MM.1S (cell line): Measurements from ENCODE around the gene FLAD1.

Experiments
- DNase-seq: peaks from one replicate; pipeline ENCODE4 v3.0.0-alpha.2; 2015
- H2AFZ ChIP-seq: fragments of 300-600 bp; sonication (generic); 2 replicates; pipeline ENCODE4 v1.6.0; 2016; ENCODE audit warnings: antibody characterized with exemption, low read length
- H3F3A ChIP-seq: fragments of 300-600 bp; sonication (generic); 2 replicates; pipeline ENCODE4 v1.6.1; 2016; ENCODE audit warnings: mild to moderate bottlenecking, antibody characterized with exemption, low read length, moderate library complexity, mixed read lengths; ENCODE audit not compliant: insufficient read depth
- H3K27ac ChIP-seq: fragments of 300-600 bp; sonication (generic); 2 replicates; pipeline ENCODE4 v1.5.1; 2016; ENCODE audit warnings: mild to moderate bottlenecking, low read length
- H3K27me3 ChIP-seq: fragments of 300-600 bp; sonication (generic); replicated peaks from 2 replicates; pipeline ENCODE4 v1.6.0; 2016; ENCODE audit warnings: low read length; ENCODE audit not compliant: insufficient read depth
- H3K36me3 ChIP-seq: fragments of 300-600 bp; sonication (generic); replicated peaks from 2 replicates; pipeline ENCODE4 v1.6.1; 2016; ENCODE audit warnings: mild to moderate bottlenecking, low read length, mixed read lengths; ENCODE audit not compliant: insufficient read depth
- H3K4me1 ChIP-seq: fragments of 300-600 bp; sonication (generic); 2 replicates; pipeline ENCODE4 v1.6.1; 2016; ENCODE audit warnings: low read length, mixed read lengths
- H3K4me2 ChIP-seq: fragments of 300-600 bp; sonication (generic); 2 replicates; pipeline ENCODE4 v1.6.0; 2016; ENCODE audit warnings: low read depth, low read length
- H3K4me3 ChIP-seq: fragments of 300-600 bp; sonication (generic); 2 replicates; pipeline ENCODE4 v1.5.1; 2016; ENCODE audit warnings: low read length, mixed read lengths
- H3K79me2 ChIP-seq: fragments of 300-600 bp; sonication (generic); 2 replicates; pipeline ENCODE4 v1.6.1; 2016; ENCODE audit warnings: mixed run types, low read length, mixed read lengths
- H3K9ac ChIP-seq: fragments of 300-600 bp; sonication (generic); 2 replicates; pipeline ENCODE4 v1.6.1; 2016; ENCODE audit warnings: low read length, mixed read lengths
- H3K9me2 ChIP-seq: fragments of 300-600 bp; sonication (generic); replicated peaks from 2 replicates; pipeline ENCODE4 v1.6.1; 2016; ENCODE audit warnings: mild to moderate bottlenecking, low read length, mixed read lengths; ENCODE audit not compliant: insufficient read depth
- H3K9me3 ChIP-seq: fragments of 300-600 bp; sonication (generic); replicated peaks from 2 replicates; pipeline ENCODE4 v1.6.1; 2016; ENCODE audit warnings: mild to moderate bottlenecking, low read length, mixed read lengths; ENCODE audit not compliant: insufficient read depth
- H4K20me1 ChIP-seq: fragments of 300-600 bp; sonication (generic); 2 replicates; pipeline ENCODE4 v1.6.1; 2016; ENCODE audit warnings: mild to moderate bottlenecking, low read length, moderate library complexity, mixed read lengths; ENCODE audit not compliant: insufficient read depth
- EZH2 ChIP-seq: fragments of 300-600 bp; sonication (generic); optimal IDR thresholded peaks from 2 replicates; pipeline ENCODE3; 2017; ENCODE audit warnings: low read depth, mild to moderate bottlenecking, antibody characterized with exemption, low read length, mixed read lengths
- EZH2phosphoT487 ChIP-seq: fragments of 300-600 bp; sonication (generic); IDR thresholded peaks from 2 replicates; pipeline ENCODE4 v1.6.1; 2018; ENCODE audit warnings: antibody characterized with exemption, low read length
- TF ChIP-seq, protein P1 (sequence below): fragments of 300-600 bp; sonication (generic); IDR thresholded peaks from 2 replicates; pipeline ENCODE4 v1.5.1; 2016; ENCODE audit warnings: antibody characterized with exemption, low read length, mixed read lengths

The FLAD1 gene

DNA sequence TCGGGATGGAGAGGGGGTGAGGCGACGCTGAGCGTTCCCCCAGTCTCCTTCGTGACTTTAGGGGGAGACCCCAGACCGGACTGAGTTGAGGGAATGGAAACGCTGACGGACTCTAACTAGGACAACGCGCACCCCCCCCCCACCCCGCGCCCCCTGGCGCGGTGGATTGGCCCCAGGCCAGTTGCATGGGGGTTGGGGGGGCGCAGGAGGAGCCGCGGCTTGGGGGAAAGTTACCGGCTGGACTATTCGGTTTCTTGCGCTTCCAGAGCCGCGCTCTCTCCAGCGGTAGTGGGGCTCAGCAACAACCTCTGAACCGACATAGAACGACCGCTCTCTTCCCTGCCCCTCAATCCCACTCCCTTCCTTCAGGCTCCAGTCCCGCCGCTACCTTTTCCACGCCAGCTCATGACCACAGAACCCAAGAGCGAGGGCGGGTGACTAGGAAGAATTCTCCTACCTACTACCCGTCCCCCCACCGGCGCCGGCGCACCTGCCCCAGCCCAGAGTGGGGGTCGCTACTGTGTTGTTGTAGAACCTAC is 20.2 kb downstream of the FLAD1 start:
- Histone ChIP-seq H3K9me2 (no peaks in the 10 kb centered on the region), H3K9ac (peak overlapping the region; percentile 91), H3F3A (peaks cover 58% of the 10 kb centered on the region), H3K27ac (peak overlapping the region; percentile 32; the same call in 1 of the 2 replicates), H3K4me1 (peaks cover 24% of the 10 kb centered on the region), H3K9me3 (no peaks in the 10 kb centered on the region), H3K27me3 (no peaks in the 10 kb centered on the region), H2AFZ (peak overlapping the region; percentile 16), H3K79me2 (peaks cover 57% of the 10 kb centered on the region), H3K4me2 (peak overlapping the region; percentile 81), H4K20me1 (no peaks in the 10 kb centered on the region), H3K36me3 (no peaks in the 10 kb centered on the region), H3K4me3 (peak overlapping the region; percentile 99)
- DNase-seq = peak; percentile 35
- TF ChIP-seq EZH2 (no peak), EZH2phosphoT487 (no peak)
- TF ChIP-seq, protein P1, sequence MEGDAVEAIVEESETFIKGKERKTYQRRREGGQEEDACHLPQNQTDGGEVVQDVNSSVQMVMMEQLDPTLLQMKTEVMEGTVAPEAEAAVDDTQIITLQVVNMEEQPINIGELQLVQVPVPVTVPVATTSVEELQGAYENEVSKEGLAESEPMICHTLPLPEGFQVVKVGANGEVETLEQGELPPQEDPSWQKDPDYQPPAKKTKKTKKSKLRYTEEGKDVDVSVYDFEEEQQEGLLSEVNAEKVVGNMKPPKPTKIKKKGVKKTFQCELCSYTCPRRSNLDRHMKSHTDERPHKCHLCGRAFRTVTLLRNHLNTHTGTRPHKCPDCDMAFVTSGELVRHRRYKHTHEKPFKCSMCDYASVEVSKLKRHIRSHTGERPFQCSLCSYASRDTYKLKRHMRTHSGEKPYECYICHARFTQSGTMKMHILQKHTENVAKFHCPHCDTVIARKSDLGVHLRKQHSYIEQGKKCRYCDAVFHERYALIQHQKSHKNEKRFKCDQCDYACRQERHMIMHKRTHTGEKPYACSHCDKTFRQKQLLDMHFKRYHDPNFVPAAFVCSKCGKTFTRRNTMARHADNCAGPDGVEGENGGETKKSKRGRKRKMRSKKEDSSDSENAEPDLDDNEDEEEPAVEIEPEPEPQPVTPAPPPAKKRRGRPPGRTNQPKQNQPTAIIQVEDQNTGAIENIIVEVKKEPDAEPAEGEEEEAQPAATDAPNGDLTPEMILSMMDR = no peak

DNA sequence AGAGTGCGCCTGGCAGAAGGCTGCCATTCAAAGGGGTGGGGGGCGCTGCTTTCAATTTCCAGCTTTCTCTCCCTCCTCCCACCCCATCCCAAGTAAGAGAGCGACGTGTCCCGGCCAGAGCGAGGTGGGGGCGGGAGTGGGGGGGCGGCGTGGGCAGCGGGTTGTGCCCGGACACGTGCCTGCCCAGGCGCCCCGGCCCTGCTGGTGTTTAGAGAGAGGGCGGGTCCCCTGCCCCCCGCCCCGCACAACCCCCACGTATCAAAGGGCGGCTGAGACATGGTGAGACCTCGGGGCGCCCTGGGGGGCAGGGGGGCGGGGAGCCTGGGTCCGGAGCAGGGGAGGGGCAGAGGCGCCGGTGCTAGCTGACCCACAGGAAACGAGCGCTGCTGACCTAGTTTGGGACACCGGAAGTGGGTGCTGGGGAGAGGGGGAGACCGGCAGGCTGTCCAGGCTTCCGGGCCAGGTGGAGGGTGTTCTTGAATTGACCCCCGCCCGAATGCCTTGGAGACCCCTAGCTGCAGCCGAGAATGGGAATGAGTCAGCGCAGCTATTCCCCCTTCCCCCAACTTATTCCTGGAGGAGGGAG is 20.7 kb downstream of the FLAD1 start:
- Histone ChIP-seq H3K9me2 (no peaks in the 10 kb centered on the region), H4K20me1 (no peaks in the 10 kb centered on the region), H2AFZ (peak overlapping the region; percentile 16), H3K27me3 (no peaks in the 10 kb centered on the region), H3K4me2 (peak overlapping the region; percentile 81), H3K9me3 (no peaks in the 10 kb centered on the region), H3F3A (peaks cover 54% of the 10 kb centered on the region), H3K79me2 (peaks cover 63% of the 10 kb centered on the region), H3K4me3 (peak overlapping the region; percentile 99), H3K9ac (peak overlapping the region; percentile 91), H3K36me3 (no peaks in the 10 kb centered on the region), H3K27ac (peak overlapping the region; percentile 32; the same call in 1 of the 2 replicates), H3K4me1 (peaks cover 24% of the 10 kb centered on the region)
- TF ChIP-seq EZH2 (no peak), EZH2phosphoT487 (no peak)
- TF ChIP-seq, protein P1 = no peak
- DNase-seq = peak; percentile 33

DNA sequence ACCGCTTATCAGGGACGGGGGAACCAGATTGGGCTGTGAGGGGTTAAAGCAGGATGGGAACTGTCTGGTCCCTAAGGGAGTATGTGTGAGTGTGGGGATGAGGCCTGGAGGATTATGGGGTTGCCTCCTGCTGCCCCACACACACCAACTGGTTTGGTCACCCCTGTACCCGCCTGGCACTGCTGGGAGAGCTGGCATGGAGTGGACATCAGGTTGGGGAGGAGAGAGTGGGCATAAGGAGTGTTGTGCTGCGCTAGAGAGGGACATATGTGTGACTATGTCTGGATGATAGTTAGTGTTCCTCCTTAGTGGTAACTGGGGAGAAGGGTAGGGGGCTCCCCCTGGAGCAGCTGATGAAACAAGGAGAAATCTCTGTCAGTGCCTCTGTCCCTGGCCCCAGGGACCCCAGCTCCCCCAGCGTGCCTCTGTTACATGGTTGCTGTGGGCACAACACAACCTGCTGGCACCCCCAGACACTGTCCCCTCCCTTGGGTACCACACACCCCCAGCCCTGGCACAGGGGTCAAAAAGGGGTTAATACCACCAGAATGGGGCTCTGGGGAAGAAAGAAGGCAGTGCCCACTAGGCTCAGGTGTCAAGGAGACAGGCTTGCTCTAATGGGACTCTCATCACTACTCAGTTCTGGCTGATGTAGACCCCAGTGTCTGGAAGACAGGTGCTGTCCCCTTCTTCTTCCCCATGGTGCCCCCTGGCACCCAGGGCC is 21.4 kb downstream of the FLAD1 start:
- Histone ChIP-seq H3K27me3 (no peaks in the 10 kb centered on the region), H4K20me1 (no peaks in the 10 kb centered on the region), H2AFZ (no peak overlapping the region), H3K9me2 (no peaks in the 10 kb centered on the region), H3K27ac (peak overlapping the region; percentile 32; the same call in 1 of the 2 replicates), H3K4me1 (peaks cover 24% of the 10 kb centered on the region), H3K9ac (peak overlapping the region; percentile 91; the same call in 1 of the 2 replicates), H3K79me2 (peaks cover 68% of the 10 kb centered on the region), H3F3A (peaks cover 47% of the 10 kb centered on the region), H3K9me3 (no peaks in the 10 kb centered on the region), H3K4me3 (peak overlapping the region; percentile 99), H3K36me3 (no peaks in the 10 kb centered on the region), H3K4me2 (peak overlapping the region; percentile 81)
- TF ChIP-seq EZH2 (no peak), EZH2phosphoT487 (no peak)
- TF ChIP-seq, protein P1 = no peak
- no peak for DNase-seq
